Psoas muscle (tissue), 8 donors: ENCODE results near the gene MGST3. TPM values are rescaled to one million over a fixed set of nuclear protein-coding genes. Genes with fewer than 3 reads are reported as not detected.

Source experiments
- ATAC-seq, 4 donors: fragments of 200-7000 bp; cut with Tn5 transposase; one replicate each; pipeline ENCODE4 v1.9.1; 2020; ENCODE audit warnings: moderate library complexity in 3 of 4, mild to moderate bottlenecking in 2 of 4
- DNase-seq, 2 donors: peaks; one replicate each; pipeline ENCODE4 v3.0.0-alpha.2; 2020
- H3K27ac ChIP-seq: fragments of 200-600 bp; one replicate; pipeline ENCODE4 v1.8.0; 2022
- H3K27me3 ChIP-seq, 3 donors: fragments of 200-600 bp in 1 of 3; one replicate each; pipeline versions ENCODE4 v1.6.1 to v1.8.0; 2013 to 2022; ENCODE audit warnings: low read length in 2 of 3, mild to moderate bottlenecking in 2 of 3, moderate library complexity in 1 of 3; ENCODE audit not compliant: insufficient read depth in 3 of 3
- H3K36me3 ChIP-seq, 2 donors: fragments of 200-600 bp in 1 of 2; one replicate each; pipeline versions ENCODE4 v1.6.1 to v1.8.0; 2013 to 2022; ENCODE audit warnings: low read depth in 1 of 2, mild to moderate bottlenecking in 1 of 2, moderate library complexity in 1 of 2; ENCODE audit not compliant: insufficient read depth in 1 of 2
- H3K4me1 ChIP-seq: fragments of 200-600 bp; one replicate; pipeline ENCODE4 v1.8.0; 2022
- H3K4me3 ChIP-seq: fragments of 200-600 bp; one replicate; pipeline ENCODE4 v1.8.0; 2022; ENCODE audit warnings: mild to moderate bottlenecking
- H3K9me3 ChIP-seq: fragments of 200-600 bp; one replicate; pipeline ENCODE4 v1.8.0; 2022
- WGBS, 3 donors: extraction: QIAGEN DNeasy Blood & Tissue Kit; methylation state at CpG; one replicate each; pipeline versions ENCODE4 v1.1.6 to v1.1.7; 2013; 5-methylcytosine and 5-hydroxymethylcytosine counted together
- intact Hi-C, 2 donors: fragments of 100-400 bp; cut with DNase I; formaldehyde crosslinking; loops; one replicate each; pipeline versions ENCODE4 v1.11.0 to v1.14.2; 2022
- polyA plus RNA-seq, 3 donors: library from polyadenylated mRNA; stranded (reverse); fragments of 200-250 nt; gene quantifications; one replicate each; pipeline ENCODE4 v1.2.3, GENCODE V29; 2013
- total RNA-seq, 4 donors: library from RNA; stranded (reverse); fragmentation: NEBNext Ultra II Directional in 2 of 4; extraction: Animal tissue kit (Norgen Biotek cat#: 25700) in 2 of 4; gene quantifications; one replicate each; pipeline versions ENCODE4 v1.2.1 to v1.2.4, GENCODE V29; 2021 to 2023
- TF ChIP-seq, protein P1 (sequence below): fragments of 200-600 bp; IDR thresholded peaks from one replicate; pipeline ENCODE4 v1.8.0; 2022; ENCODE audit warnings: antibody characterized with exemption
- donor health status: healthy with polysubstance abuse.
- donor health status: DM: no; HTN: no; CAD: no; lungs with moderate emphysema.
- donor health status: Bipolar disorder and iron deficiency.
- donor health status: healthy.
- donor health status: DM: yes; HTN: yes; CAD: no.
- donor health status: DM: no; HTN: no; CAD: no.
- donor health status: DM: no; HTN: no; CAD: no.
- donor health status: DM: yes; HTN: yes; CAD: no.

The MGST3 gene
- total and polyA plus RNA-seq, 7 donors: 177 to 329 (median 233) TPM

DNA sequence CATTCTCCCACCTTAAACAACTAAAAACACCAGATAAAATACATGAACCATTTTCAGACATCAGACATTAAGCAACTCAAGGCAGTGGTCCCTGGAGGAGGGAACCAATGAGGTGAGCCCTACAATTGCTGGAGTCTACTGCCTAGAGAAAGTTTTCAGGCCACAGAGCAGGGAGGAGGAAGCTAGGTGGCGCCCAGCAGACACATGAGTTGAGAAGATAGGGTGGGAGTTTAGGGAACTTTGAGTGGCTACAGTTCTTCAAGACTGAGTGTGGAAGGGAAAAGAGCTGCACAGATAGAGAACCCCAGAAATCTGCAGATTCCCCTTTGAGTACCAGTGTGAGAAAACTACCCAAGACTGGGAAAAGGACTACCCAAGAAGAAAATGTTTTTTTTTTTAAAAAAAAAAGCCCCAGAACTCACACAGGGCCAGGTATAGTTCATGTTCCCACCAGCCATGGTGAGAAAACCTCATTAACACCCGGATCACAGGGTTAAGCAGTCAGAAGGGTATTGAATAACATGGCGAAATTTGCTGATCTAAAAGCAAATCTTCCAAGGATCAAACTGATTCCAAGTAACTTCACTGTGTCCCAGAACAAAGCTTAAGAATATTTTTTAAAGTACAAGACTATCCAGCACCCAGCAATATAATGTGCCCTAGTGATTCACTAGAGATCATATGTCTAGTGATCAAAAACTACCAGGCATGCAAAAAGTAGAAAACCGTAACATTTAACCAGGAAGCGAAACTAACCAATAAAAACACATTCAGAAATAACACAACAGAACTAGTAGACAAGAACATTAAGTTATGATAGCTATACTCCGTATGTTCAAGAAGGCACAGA is 55.3 kb downstream of the MGST3 start:
- H3K4me3 ChIP-seq: no peak overlapping the region

DNA sequence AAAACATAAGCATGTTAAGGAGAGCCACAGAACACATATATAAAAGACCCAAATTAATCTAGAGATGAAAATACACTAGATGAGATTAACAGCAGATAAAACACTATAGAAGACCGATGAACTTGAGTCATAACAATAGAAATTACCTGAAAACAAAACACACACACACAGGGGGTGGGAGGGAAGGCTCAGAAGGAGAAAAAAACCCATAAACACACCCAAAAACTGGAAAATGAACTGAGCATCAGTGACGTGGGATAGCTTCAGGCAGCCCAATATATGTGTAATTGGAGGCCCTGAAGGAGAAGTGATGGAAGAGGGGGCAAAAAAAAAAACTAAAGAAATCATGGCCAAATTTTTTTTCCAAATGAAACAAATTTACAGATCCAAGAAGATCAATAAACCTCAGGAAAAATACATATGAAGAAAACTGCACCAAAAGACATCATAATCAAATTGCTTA is 56.0 kb downstream of the MGST3 start:
- 88 to 90% (median 90%) methylated on average over 2 of the region's 2 CpGs for WGBS, 3 donors
- ATAC-seq: no peak
- no peak overlapping the region for H3K27ac ChIP-seq
- H3K9me3 ChIP-seq: no peaks in the 10 kb centered on the region
- peaks cover under 1 to 31% of the 10 kb centered on the region in 2 donors for H3K36me3 ChIP-seq
- no peak overlapping the region for H3K4me3 ChIP-seq
- TF ChIP-seq, protein P1, sequence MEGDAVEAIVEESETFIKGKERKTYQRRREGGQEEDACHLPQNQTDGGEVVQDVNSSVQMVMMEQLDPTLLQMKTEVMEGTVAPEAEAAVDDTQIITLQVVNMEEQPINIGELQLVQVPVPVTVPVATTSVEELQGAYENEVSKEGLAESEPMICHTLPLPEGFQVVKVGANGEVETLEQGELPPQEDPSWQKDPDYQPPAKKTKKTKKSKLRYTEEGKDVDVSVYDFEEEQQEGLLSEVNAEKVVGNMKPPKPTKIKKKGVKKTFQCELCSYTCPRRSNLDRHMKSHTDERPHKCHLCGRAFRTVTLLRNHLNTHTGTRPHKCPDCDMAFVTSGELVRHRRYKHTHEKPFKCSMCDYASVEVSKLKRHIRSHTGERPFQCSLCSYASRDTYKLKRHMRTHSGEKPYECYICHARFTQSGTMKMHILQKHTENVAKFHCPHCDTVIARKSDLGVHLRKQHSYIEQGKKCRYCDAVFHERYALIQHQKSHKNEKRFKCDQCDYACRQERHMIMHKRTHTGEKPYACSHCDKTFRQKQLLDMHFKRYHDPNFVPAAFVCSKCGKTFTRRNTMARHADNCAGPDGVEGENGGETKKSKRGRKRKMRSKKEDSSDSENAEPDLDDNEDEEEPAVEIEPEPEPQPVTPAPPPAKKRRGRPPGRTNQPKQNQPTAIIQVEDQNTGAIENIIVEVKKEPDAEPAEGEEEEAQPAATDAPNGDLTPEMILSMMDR: no peak
- intact Hi-C loops: no loop called here
- H3K27me3 ChIP-seq: no peaks in the 10 kb centered on the region
- no peak for DNase-seq
- peaks cover 5% of the 10 kb centered on the region for H3K4me1 ChIP-seq

More for the DNA sequence above, 55.3 kb downstream of the MGST3 start:
- Histone ChIP-seq H3K9me3 (no peaks in the 10 kb centered on the region), H3K4me1 (peaks cover 5% of the 10 kb centered on the region), H3K27ac (no peak overlapping the region), H3K27me3 (no peaks in the 10 kb centered on the region), H3K36me3 (peaks cover 4 to 37% of the 10 kb centered on the region in 2 donors)
- TF ChIP-seq, protein P1: no peak
- ATAC-seq (no peak), DNase-seq (no peak)
- WGBS, 3 donors: 84 to 89% (median 85%) methylated on average over 6 of the region's 6 CpGs
- intact Hi-C loops: no loop called here

DNA sequence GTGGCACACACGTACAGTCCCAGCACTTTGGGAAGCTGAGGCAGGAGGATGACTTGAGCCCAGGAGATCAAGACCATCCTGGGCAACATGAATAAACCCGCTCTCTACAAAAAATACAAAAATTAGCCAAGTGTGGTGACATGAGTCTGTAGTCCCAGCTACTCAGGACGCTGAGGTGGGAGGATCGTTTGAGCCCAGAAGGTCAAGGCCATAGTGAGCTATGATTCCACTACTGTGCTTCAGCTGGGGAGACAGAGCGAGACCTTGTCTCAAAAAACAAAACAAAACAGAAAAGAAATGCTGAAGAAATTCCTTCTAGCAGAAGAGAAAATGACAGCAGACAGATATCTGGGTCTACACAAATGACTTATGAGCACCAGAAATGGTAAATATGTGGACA is 57.0 kb downstream of the MGST3 start:
- H3K4me1 ChIP-seq: peaks cover 5% of the 10 kb centered on the region
- no peak for DNase-seq
- intact Hi-C loops: no loop called here
- no peak overlapping the region for H3K4me3 ChIP-seq
- no peaks in the 10 kb centered on the region for H3K27me3 ChIP-seq
- no peaks in the 10 kb centered on the region for H3K9me3 ChIP-seq
- TF ChIP-seq, protein P1: no peak
- no peak overlapping the region for H3K27ac ChIP-seq
- ATAC-seq: no peak
- peaks cover 0 to 20% of the 10 kb centered on the region in 2 donors for H3K36me3 ChIP-seq
- 95 to 98% (median 95%) methylated on average over 5 of the region's 5 CpGs for WGBS, 3 donors

DNA sequence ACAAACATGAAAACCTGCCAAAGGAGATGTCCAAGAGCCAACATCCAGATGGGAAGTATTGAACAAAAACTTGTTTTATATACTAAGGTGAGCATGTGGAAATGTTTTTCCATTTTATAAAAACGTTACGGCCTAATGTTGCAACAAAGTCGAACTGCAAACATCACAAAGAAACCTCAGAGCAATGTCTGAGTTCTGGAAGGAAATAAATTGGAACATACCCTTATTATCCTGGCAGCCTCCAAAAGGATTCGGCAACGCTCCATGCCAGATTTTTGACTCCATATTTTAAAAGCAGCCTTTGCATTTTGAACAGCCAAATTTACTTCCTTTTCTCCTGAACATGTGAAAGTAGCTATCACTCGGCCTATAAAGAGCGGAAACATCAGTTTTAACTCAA is 64.0 kb downstream of the MGST3 start:
- Histone ChIP-seq H3K27me3 (no peaks in the 10 kb centered on the region), H3K36me3 (peaks cover 0 to 15% of the 10 kb centered on the region in 2 donors), H3K27ac (no peak overlapping the region), H3K9me3 (no peaks in the 10 kb centered on the region), H3K4me3 (no peak overlapping the region), H3K4me1 (peaks cover 16% of the 10 kb centered on the region)
- ATAC-seq (no peak), DNase-seq (no peak)
- 43 to 55% (median 47%) methylated on average over 7 of the region's 7 CpGs for WGBS, 3 donors
- intact Hi-C loops: loop anchor here in 1 of 2 donors (5.0 kb wide), 4 partner anchors 63 to 217 kb away; partner anchors contain the start of genes MGST3 and UCK2
- TF ChIP-seq, protein P1: no peak
